ENCODE results near the gene ZBTB5. TPM values are rescaled to one million over a fixed set of nuclear protein-coding genes. Genes with fewer than 3 reads are reported as not detected.

Gene ZBTB5
- total and polyA plus RNA-seq, 2 of the 13 experiments (the other 11 are each of a cell fraction or from before 2014, with no cell fraction given), result 12.5 to 20.5 TPM

DNA sequence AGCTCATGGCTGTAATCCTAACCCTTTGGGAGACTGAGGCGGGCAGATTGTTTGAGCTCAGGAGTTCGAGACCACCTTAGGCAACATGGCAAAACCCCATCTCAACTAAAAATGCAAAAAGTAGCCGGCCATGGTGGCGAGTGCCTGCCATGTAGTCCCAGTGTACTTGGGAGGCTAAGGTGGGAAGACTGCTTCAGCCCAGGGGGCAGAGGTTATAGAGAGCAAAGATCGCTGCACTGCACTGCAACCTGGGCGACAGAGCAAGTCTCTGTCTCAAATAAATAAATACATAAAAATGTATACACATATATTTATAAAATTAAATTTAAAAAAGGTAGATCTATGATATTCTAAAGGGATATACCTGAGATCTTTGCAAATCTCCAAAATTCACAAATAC lies 19.4 kb downstream of the ZBTB5 start:
- in situ Hi-C loops (cut with HindIII; ENCODE audit: extremely low pct_ligation_motif_present, low pct_unique_long_range_greater_than_20kb) (no loop called here), intact Hi-C loops (cut with micrococcal nuclease; ENCODE audit: unreplicated experiment) (no loop called here)
- peak; percentile 26; the same call in 1 of the 3 replicates for ATAC-seq
- no peak for DNase-seq (ENCODE audit: low spot score)
- POLR2A ChIA-PET, result interaction anchor here (2.0 kb wide), 1 partner anchor 19 kb away, joined by 5 read pairs; the partner anchor contains the start of gene ZBTB5
- H2AFZ ChIP-seq (ENCODE audit: low read length), result no peak overlapping the region
- no peaks in the 10 kb centered on the region for H3K9me3 ChIP-seq (ENCODE audit: low read length)
- CTCF ChIA-PET (ENCODE audit: low intra/inter-chr PET ratio, low total read pairs), result no interaction called here
- H3K4me2 ChIP-seq (ENCODE audit: low read depth, low read length), result peak overlapping the region; percentile 27; the same call in 1 of the 2 replicates
- no peak overlapping the region for H3K9ac ChIP-seq (ENCODE audit: insufficient read depth, low read depth, low read length)
- no peak overlapping the region for H3K4me3 ChIP-seq (replicated peaks in 1 of 3; ENCODE audit: insufficient read depth in 1 of 3, low read depth in 2 of 3, low read length in 3 of 3)
- TF ChIP-seq ZNF574 (CRISPR knock-in tag; IDR thresholded peaks at IDR 0.05) (0 out of 2 replicates have a peak, but pooled peaks have one; percentile 15), PITX1 (CRISPR knock-in tag; IDR thresholded peaks at IDR 0.05) (no peak), SMYD3 (CRISPR knock-in tag; IDR thresholded peaks at IDR 0.05) (no peak), HNF4G (IDR thresholded peaks at IDR 0.05; ENCODE audit: borderline replicate concordance, low read depth, low read length) (0 out of 2 replicates have a peak, but pooled peaks have one; percentile 19), HNF4G (CRISPR knock-in tag; IDR thresholded peaks at IDR 0.05; ENCODE audit: borderline replicate concordance, low read depth) (no peak), HNF4A (CRISPR knock-in tag; IDR thresholded peaks at IDR 0.05) (peak; percentile 59), NR2C2 (CRISPR knock-in tag; IDR thresholded peaks at IDR 0.05; ENCODE audit: borderline replicate concordance) (0 out of 2 replicates have a peak, but pooled peaks have one; percentile 37)
- no peak for FAIRE-seq
- peaks cover 32% of the 10 kb centered on the region for H3K4me1 ChIP-seq (ENCODE audit: insufficient read depth, low read length)
- H4K20me1 ChIP-seq (ENCODE audit: insufficient read depth, low read length), result peaks cover 13% of the 10 kb centered on the region
- BruUV-seq (replicated peaks), result no TSS peak
- peaks cover 10 to 29% of the 10 kb centered on the region in 2 experiments; a peak in 4 of 5 replicates for H3K36me3 ChIP-seq (replicated peaks in 1 of 2; ENCODE audit: control insufficient read depth in 1 of 2, insufficient read depth in 2 of 2, low read length in 2 of 2)
- peaks cover 50% of the 10 kb centered on the region for H3K79me2 ChIP-seq (ENCODE audit: insufficient read depth, low read length)
- peak overlapping the region; percentile 34 for H3K27ac ChIP-seq (ENCODE audit: extremely low read length, insufficient read depth, low read length)
- no peaks in the 10 kb centered on the region for H3K27me3 ChIP-seq (ENCODE audit: control insufficient read depth in 1 of 2, insufficient read depth in 2 of 2, low read length in 2 of 2)
- 85% methylated on average over 6 of the region's 6 CpGs for WGBS (ENCODE audit: low lambda C conversion rate)

Data from HepG2 (cell line).